Stomach smooth muscle (tissue), 2 donors: ENCODE measurements around the gene ARSG.
"Not testable (repeated sequence)": the region's sequence is repeated elsewhere in the genome, so short reads cannot be mapped to it uniquely, and the experiment has no call there.

Experiments
- H3K27ac ChIP-seq: one replicate; pipeline ENCODE4 v1.7.0; 2013; ENCODE audit warnings: mild to moderate bottlenecking, low read length, inconsistent platforms
- H3K27me3 ChIP-seq, 2 donors: one replicate each; pipeline ENCODE4 v1.7.0; 2013; ENCODE audit warnings: low read length in 2 of 2; ENCODE audit not compliant: insufficient read depth in 2 of 2, control insufficient read depth in 1 of 2
- H3K36me3 ChIP-seq, 2 donors: one replicate each; pipeline ENCODE4 v1.7.0; 2013; ENCODE audit warnings: low read length in 2 of 2; ENCODE audit not compliant: control insufficient read depth in 2 of 2, insufficient read depth in 2 of 2
- H3K4me1 ChIP-seq: one replicate; pipeline ENCODE4 v1.7.0; 2013; ENCODE audit warnings: low read length; ENCODE audit not compliant: control insufficient read depth, insufficient read depth
- H3K4me3 ChIP-seq, 2 donors: one replicate each; pipeline ENCODE4 v1.7.0; 2013; ENCODE audit warnings: low read length in 2 of 2
- H3K9ac ChIP-seq, 2 donors: one replicate each; pipeline ENCODE4 v1.7.0; 2013; ENCODE audit warnings: low read length in 2 of 2, mild to moderate bottlenecking in 1 of 2
- H3K9me3 ChIP-seq, 2 donors: one replicate each; pipeline ENCODE4 v1.7.0; 2013; ENCODE audit warnings: low read length in 2 of 2; ENCODE audit not compliant: control insufficient read depth in 2 of 2
- donor health status: healthy.
- donor health status: Pancreatic carcinoma.

The ARSG gene

GRCh38 chr17:68256701-68257100 lies 34.6 kb upstream of the ARSG start:
- not testable (repeated sequence) for H3K9me3 ChIP-seq, H3K27me3 ChIP-seq, H3K4me3 ChIP-seq, H3K27ac ChIP-seq, H3K9ac ChIP-seq, H3K4me1 ChIP-seq
- H3K36me3 ChIP-seq = peaks cover 24 to 25% of the 10 kb centered on the region in 2 donors

GRCh38 chr17:68257934-68258333 lies 33.4 kb upstream of the ARSG start:
- no peaks in the 10 kb centered on the region for H3K27me3 ChIP-seq
- H3K9ac ChIP-seq = no peak overlapping the region
- H3K36me3 ChIP-seq = peaks cover 24 to 25% of the 10 kb centered on the region in 2 donors
- H3K4me1 ChIP-seq = no peaks in the 10 kb centered on the region
- H3K9me3 ChIP-seq = no peaks in the 10 kb centered on the region
- H3K4me3 ChIP-seq = no peak overlapping the region
- no peak overlapping the region for H3K27ac ChIP-seq

- Histone ChIP-seq H3K9ac (peak overlapping the region in 1 of 2 donors; percentile 58), H3K36me3 (peaks cover 19 to 20% of the 10 kb centered on the region in 2 donors), H3K4me3 (peak overlapping the region in 1 of 2 donors; percentile 29), H3K27ac (peak overlapping the region; percentile 58)
- H3K9me3 ChIP-seq, H3K4me1 ChIP-seq, H3K27me3 ChIP-seq: not testable (repeated sequence)
Measured at GRCh38 chr17:68258890-68259647, 32.2 kb upstream of the ARSG start.

- not testable (repeated sequence) for H3K9me3 ChIP-seq, H3K27ac ChIP-seq, H3K9ac ChIP-seq, H3K27me3 ChIP-seq, H3K4me1 ChIP-seq
- Histone ChIP-seq H3K4me3 (peak overlapping the region in 1 of 2 donors; percentile 29), H3K36me3 (peaks cover 15 to 16% of the 10 kb centered on the region in 2 donors)
Measured at GRCh38 chr17:68259648-68259951, 31.7 kb upstream of the ARSG start.

GRCh38 chr17:68260051-68260762 lies 31.1 kb upstream of the ARSG start:
- peaks cover 10% of the 10 kb centered on the region in 2 donors for H3K36me3 ChIP-seq
- no peak overlapping the region for H3K27ac ChIP-seq
- H3K4me3 ChIP-seq = no peak overlapping the region
- H3K4me1 ChIP-seq = no peaks in the 10 kb centered on the region
- no peak overlapping the region for H3K9ac ChIP-seq
- no peaks in the 10 kb centered on the region for H3K27me3 ChIP-seq
- no peaks in the 10 kb centered on the region for H3K9me3 ChIP-seq

GRCh38 chr17:68262467-68262866 lies 28.8 kb upstream of the ARSG start:
- not testable (repeated sequence) for H3K36me3 ChIP-seq, H3K27ac ChIP-seq, H3K4me1 ChIP-seq, H3K4me3 ChIP-seq, H3K9ac ChIP-seq, H3K9me3 ChIP-seq, H3K27me3 ChIP-seq

GRCh38 chr17:68263101-68263681 lies 28.1 kb upstream of the ARSG start:
- H3K36me3 ChIP-seq, H3K27ac ChIP-seq, H3K9ac ChIP-seq, H3K27me3 ChIP-seq, H3K4me1 ChIP-seq, H3K9me3 ChIP-seq: not testable (repeated sequence)
- peak overlapping the region; percentile 7 to 35 for H3K4me3 ChIP-seq

GRCh38 chr17:68265833-68266232 lies 25.5 kb upstream of the ARSG start:
- not testable (repeated sequence) for H3K9me3 ChIP-seq, H3K4me3 ChIP-seq, H3K36me3 ChIP-seq, H3K27me3 ChIP-seq, H3K9ac ChIP-seq, H3K27ac ChIP-seq, H3K4me1 ChIP-seq

GRCh38 chr17:68273722-68274121 lies 17.6 kb upstream of the ARSG start:
- no peaks in the 10 kb centered on the region for H3K4me1 ChIP-seq
- no peaks in the 10 kb centered on the region for H3K27me3 ChIP-seq
- no peaks in the 10 kb centered on the region for H3K36me3 ChIP-seq
- no peak overlapping the region for H3K4me3 ChIP-seq
- H3K9ac ChIP-seq = no peak overlapping the region
- no peak overlapping the region for H3K27ac ChIP-seq
- peaks cover 0 to 7% of the 10 kb centered on the region in 2 donors for H3K9me3 ChIP-seq

GRCh38 chr17:68276339-68276738 lies 15.0 kb upstream of the ARSG start:
- not testable (repeated sequence) for H3K36me3 ChIP-seq, H3K4me3 ChIP-seq, H3K9me3 ChIP-seq, H3K27me3 ChIP-seq, H3K4me1 ChIP-seq, H3K27ac ChIP-seq, H3K9ac ChIP-seq

GRCh38 chr17:68277807-68278206 lies 13.5 kb upstream of the ARSG start:
- Histone ChIP-seq H3K27ac (no peak overlapping the region), H3K4me3 (no peak overlapping the region), H3K27me3 (no peaks in the 10 kb centered on the region), H3K9me3 (peaks cover 0 to 7% of the 10 kb centered on the region in 2 donors), H3K36me3 (no peaks in the 10 kb centered on the region), H3K4me1 (no peaks in the 10 kb centered on the region), H3K9ac (no peak overlapping the region)
